Measurements from ENCODE around the gene ATM. TPM values are rescaled to one million over a fixed set of nuclear protein-coding genes. Genes with fewer than 3 reads are reported as not detected.
"Not testable (repeated sequence)": the region's sequence is repeated elsewhere in the genome, so short reads cannot be mapped to it uniquely, and the experiment has no call there.

Gene ATM
- total RNA-seq, 1 experiment from 2014 or later: 20.8 TPM

- DNase-seq (ENCODE audit: low read depth): no peak
Observed at GRCh38 chr11:108220721-108221336, 2.0 kb upstream of the ATM start.

- no peak for DNase-seq (ENCODE audit: low read depth)
Observed at GRCh38 chr11:108221371-108221770, 1.5 kb upstream of the ATM start.

GRCh38 chr11:108221911-108222573, 825 bp upstream of the ATM start:
- DNase-seq (ENCODE audit: low read depth): no peak

- no peak for DNase-seq (ENCODE audit: low read depth)
Observed at GRCh38 chr11:108223348-108224149, 682 bp downstream of the ATM start.

GRCh38 chr11:108224366-108224765, 1.5 kb downstream of the ATM start:
- no peak for DNase-seq (ENCODE audit: low read depth)

- DNase-seq (ENCODE audit: low read depth): no peak
Observed at GRCh38 chr11:108224911-108225786, 2.3 kb downstream of the ATM start.

- no peak for DNase-seq (ENCODE audit: low read depth)
Observed at GRCh38 chr11:108226036-108226435, 3.2 kb downstream of the ATM start.

- no peak for DNase-seq (ENCODE audit: low read depth)
Observed at GRCh38 chr11:108228251-108228650, 5.4 kb downstream of the ATM start.

- DNase-seq (ENCODE audit: low read depth): no peak
Observed at GRCh38 chr11:108233277-108233945, 10.5 kb downstream of the ATM start.

GRCh38 chr11:108235192-108235591, 12.3 kb downstream of the ATM start:
- DNase-seq (ENCODE audit: low read depth): no peak

- DNase-seq (ENCODE audit: low read depth): no peak
Observed at GRCh38 chr11:108235633-108236032, 12.8 kb downstream of the ATM start.

GRCh38 chr11:108237058-108237481, 14.2 kb downstream of the ATM start:
- no peak for DNase-seq (ENCODE audit: low read depth)

- DNase-seq (ENCODE audit: low read depth): no peak
Observed at GRCh38 chr11:108239076-108239475, 16.2 kb downstream of the ATM start.

GRCh38 chr11:108241330-108242037, 18.6 kb downstream of the ATM start:
- DNase-seq (ENCODE audit: low read depth): no peak

- DNase-seq (ENCODE audit: low read depth): no peak
Observed at GRCh38 chr11:108242422-108242821, 19.6 kb downstream of the ATM start.

- no peak for DNase-seq (ENCODE audit: low read depth)
Observed at GRCh38 chr11:108246308-108246707, 23.4 kb downstream of the ATM start.

- DNase-seq (ENCODE audit: low read depth): no peak
Observed at GRCh38 chr11:108246885-108247284, 24.0 kb downstream of the ATM start.

GRCh38 chr11:108253176-108253575, 30.3 kb downstream of the ATM start:
- DNase-seq (ENCODE audit: low read depth): peak; percentile 5

- DNase-seq (ENCODE audit: low read depth): no peak
Observed at GRCh38 chr11:108269583-108269982, 46.7 kb downstream of the ATM start.

GRCh38 chr11:108276985-108277616, 54.2 kb downstream of the ATM start:
- DNase-seq (ENCODE audit: low read depth): not testable (repeated sequence)

Data from Daoy (cell line).